HEK293 (cell line): ENCODE data around the gene OPA1.

ENCODE experiments used
- ATF2 ChIP-seq: fragments of 450-650 bp; formaldehyde crosslinking; IDR thresholded peaks from 2 replicates; pipeline ENCODE4 v1.5.1; 2016; ENCODE audit warnings: missing biosample characterization, missing genetic modification characterization, low read depth
- CTCF ChIP-seq: fragments of 450-650 bp; formaldehyde crosslinking; IDR thresholded peaks from 2 replicates; pipeline ENCODE4 v1.5.1; 2016; ENCODE audit warnings: missing biosample characterization, missing genetic modification characterization
- SP7 ChIP-seq: fragments of 450-650 bp; formaldehyde crosslinking; IDR thresholded peaks from 2 replicates; pipeline ENCODE4 v1.5.1; 2016; ENCODE audit warnings: missing biosample characterization, missing genetic modification characterization
- ZBTB49 ChIP-seq: fragments of 450-650 bp; formaldehyde crosslinking; IDR thresholded peaks from 2 replicates; pipeline ENCODE4 v1.5.1; 2016; ENCODE audit warnings: missing biosample characterization, missing genetic modification characterization, low read depth
- ZNF223 ChIP-seq: fragments of 450-650 bp; formaldehyde crosslinking; IDR thresholded peaks from 2 replicates; pipeline ENCODE4 v1.5.1; 2016; ENCODE audit warnings: missing biosample characterization, missing genetic modification characterization
- ZNF274 ChIP-seq, 2 experiments: fragments of 200-500 bp in 1 of 2; fragments of 450-650 bp in 1 of 2; sonication (Bioruptor generic) in 1 of 2; formaldehyde crosslinking in 1 of 2; IDR thresholded peaks; 2 replicates each; pipeline versions ENCODE4 v1.5.1 to v1.6.1; 2014 to 2016; ENCODE audit warnings: borderline replicate concordance in 1 of 2, inconsistent platforms in 1 of 2, low read length in 1 of 2, missing biosample characterization in 1 of 2, missing genetic modification characterization in 1 of 2
- ZNF558 ChIP-seq: fragments of 450-650 bp; formaldehyde crosslinking; IDR thresholded peaks from 2 replicates; pipeline ENCODE4 v1.5.1; 2016; ENCODE audit warnings: missing biosample characterization, missing genetic modification characterization
- ZNF704 ChIP-seq: fragments of 450-650 bp; formaldehyde crosslinking; IDR thresholded peaks from 2 replicates; pipeline ENCODE4 v1.5.1; 2016; ENCODE audit warnings: missing biosample characterization, missing genetic modification characterization
- ZNF76 ChIP-seq: fragments of 450-650 bp; formaldehyde crosslinking; IDR thresholded peaks from 2 replicates; pipeline ENCODE4; 2016; ENCODE audit warnings: low read depth, missing biosample characterization, missing genetic modification characterization, borderline replicate concordance

GRCh38 chr3:193728429-193729087 lies 135.6 kb downstream of the OPA1 start:
- TF ChIP-seq SP7 (tag by site-specific recombination) (no peak), CTCF (tag by site-specific recombination) (no peak), ZNF274 (IDR thresholded peaks at IDR 0.05; ENCODE audit: low read length) (no peak), ZNF274 (tag by site-specific recombination; IDR thresholded peaks at IDR 0.05; ENCODE audit: borderline replicate concordance) (no peak), ZBTB49 (tag by site-specific recombination) (no peak), ZNF223 (tag by site-specific recombination) (no peak), ZNF558 (tag by site-specific recombination) (no peak), ZNF76 (tag by site-specific recombination) (no peak), ATF2 (tag by site-specific recombination) (no peak), ZNF704 (no peak)
